Inflammatory macrophage (primary cell): ENCODE measurements around the gene BRPF3.

Experiments
- DNase-seq, 2 donors: peaks; one replicate each; pipeline ENCODE4 v3.0.0-alpha.2; 2020 to 2022
- total RNA-seq, 18 experiments: gene quantifications; one replicate each; lab custom pipeline; 2026; ENCODE audit warnings: mixed read lengths in 6 of 18, inconsistent platforms in 2 of 18; lab: John Stamatoyannopoulos, UW

Gene BRPF3
- total RNA-seq = 6.9 to 45.0 (median 12.7) reads per million in 18 experiments

- peak; percentile 66 to 80 for DNase-seq
Measured at GRCh38 chr6:36196113-36196879, at the start of gene BRPF3. TSS of gene BRPF3 (plus strand) at chr6:36196744. CDS start at chr6:36200323, 3,579 bp downstream.

- no peak for DNase-seq
Measured at GRCh38 chr6:36147294-36147693, 49.2 kb upstream of the BRPF3 start.

GRCh38 chr6:36149476-36149875 is 47.1 kb upstream of the BRPF3 start:
- no peak for DNase-seq

- no peak for DNase-seq
Measured at GRCh38 chr6:36150283-36150682, 46.3 kb upstream of the BRPF3 start.

GRCh38 chr6:36154286-36154685 is 42.3 kb upstream of the BRPF3 start:
- no peak for DNase-seq

GRCh38 chr6:36155662-36156061 is 40.9 kb upstream of the BRPF3 start:
- no peak for DNase-seq

GRCh38 chr6:36160147-36160760 is 36.3 kb upstream of the BRPF3 start:
- DNase-seq = no peak

- no peak for DNase-seq
Measured at GRCh38 chr6:36169023-36170007, 27.2 kb upstream of the BRPF3 start.

- no peak for DNase-seq
Measured at GRCh38 chr6:36170704-36171103, 25.8 kb upstream of the BRPF3 start.

GRCh38 chr6:36171573-36171972 is 25.0 kb upstream of the BRPF3 start:
- DNase-seq = no peak

- no peak for DNase-seq
Measured at GRCh38 chr6:36177166-36177565, 19.4 kb upstream of the BRPF3 start.

GRCh38 chr6:36178544-36178943 is 18.0 kb upstream of the BRPF3 start:
- no peak for DNase-seq

GRCh38 chr6:36180126-36180525 is 16.4 kb upstream of the BRPF3 start:
- no peak for DNase-seq

GRCh38 chr6:36184311-36184710 is 12.2 kb upstream of the BRPF3 start:
- DNase-seq = no peak

- no peak for DNase-seq
Measured at GRCh38 chr6:36186199-36186598, 10.3 kb upstream of the BRPF3 start.

- peak in 1 of 2 donors; percentile 34 for DNase-seq
Measured at GRCh38 chr6:36187446-36187845, 9.1 kb upstream of the BRPF3 start.

- DNase-seq = no peak
Measured at GRCh38 chr6:36195471-36196112, 952 bp upstream of the BRPF3 start.

- peak; percentile 98 to 99 for DNase-seq
Measured at GRCh38 chr6:36196880-36197548, 470 bp downstream of the BRPF3 start.

GRCh38 chr6:36197739-36198221 is 1.2 kb downstream of the BRPF3 start:
- no peak for DNase-seq

- DNase-seq = no peak
Measured at GRCh38 chr6:36198986-36199385, 2.4 kb downstream of the BRPF3 start.

- no peak for DNase-seq
Measured at GRCh38 chr6:36200154-36200891, 3.8 kb downstream of the BRPF3 start.
